K562 (cell line): ENCODE results near the gene KRTAP22-1. TPM values are rescaled to one million over a fixed set of nuclear protein-coding genes. Genes with fewer than 3 reads are reported as not detected.

ENCODE experiments used
- ATAC-seq: fragments of 200-7000 bp; cut with Tn5 transposase; 3 replicates; pipeline ENCODE4 v1.9.1; 2020; ENCODE audit warnings: moderate library complexity
- BruUV-seq: library from RNA; stranded (reverse); fragments of 400-500 nt; replicated peaks from 2 replicates; lab custom pipeline; 2021; lab: Mats Ljungman, UMichigan
- CTCF ChIA-PET: fragments of 300-600 bp; formaldehyde crosslinking; extraction: SDS; loops from one replicate; lab custom pipeline; 2021; ENCODE audit warnings: low intra/inter-chr PET ratio; lab: Yijun Ruan, JAX
- POLR2A ChIA-PET: fragments of 300-600, 350-650 bp; sonication (Branson Sonifier 250); formaldehyde crosslinking; extraction: SDS; loops from one replicate; lab custom pipeline; 2021; ENCODE audit warnings: antibody characterized with exemption, inconsistent platforms; lab: Yijun Ruan, JAX
- DNase-seq, 4 experiments: peaks; one replicate each; pipeline versions ENCODE4 v3.0.0 to v3.0.0-alpha.2; 2011 to 2018; ENCODE audit warnings: low spot score in 3 of 4, mixed read lengths in 3 of 4; ENCODE audit errors: extremely low read depth in 1 of 4
- FAIRE-seq: peaks from 2 replicates; lab custom pipeline; 2011; peaks lifted over from hg19 to GRCh38; lab: Jason Lieb, UNC
- H2AFZ ChIP-seq: 2 replicates; pipeline ENCODE4 v1.6.0; 2011; ENCODE audit warnings: low read depth, low read length, control low read depth, inconsistent platforms
- H3K27ac ChIP-seq: fragments of 200-600 bp; 3 replicates; pipeline ENCODE4 v1.8.0; 2011; ENCODE audit warnings: low read depth, mild to moderate bottlenecking, control low read depth, inconsistent platforms, low read length, moderate library complexity, mixed read lengths; ENCODE audit errors: extremely low read depth
- H3K27me3 ChIP-seq, 2 experiments: fragments of 300-600 bp in 1 of 2; 2 replicates in 1 of 2; 3 replicates in 1 of 2; pipeline versions ENCODE4 v1.6.0 to v1.8.0; 2011; ENCODE audit warnings: inconsistent platforms in 2 of 2, low read length in 2 of 2, mild to moderate bottlenecking in 1 of 2, mixed read lengths in 1 of 2, moderate library complexity in 1 of 2; ENCODE audit not compliant: control insufficient read depth in 2 of 2, insufficient read depth in 2 of 2
- H3K36me3 ChIP-seq: fragments of 300-600 bp; 3 replicates; pipeline ENCODE4 v1.8.0; 2011; ENCODE audit warnings: mild to moderate bottlenecking, low read length, inconsistent platforms; ENCODE audit not compliant: control insufficient read depth, insufficient read depth
- H3K4me1 ChIP-seq, 2 experiments: fragments of 200-600 bp in 1 of 2; replicated peaks in 1 of 2; 2 replicates in 1 of 2; 3 replicates in 1 of 2; pipeline versions ENCODE4 v1.5.1 to v1.8.0; 2011; ENCODE audit warnings: inconsistent platforms in 2 of 2, low read length in 2 of 2, mild to moderate bottlenecking in 1 of 2, mixed read lengths in 1 of 2, moderate library complexity in 1 of 2; ENCODE audit not compliant: control insufficient read depth in 2 of 2, insufficient read depth in 2 of 2
- H3K4me2 ChIP-seq: 2 replicates; pipeline ENCODE4 v1.6.1; 2011; ENCODE audit warnings: low read length, control low read depth, inconsistent platforms, mixed read lengths; ENCODE audit not compliant: insufficient read depth
- H3K4me3 ChIP-seq: fragments of 200-600 bp; sonication (generic), shearing (Covaris generic); 2 replicates; pipeline ENCODE4 v1.5.1; 2016; ENCODE audit warnings: control low read depth, inconsistent platforms
- H3K79me2 ChIP-seq: fragments of 200-600 bp; 3 replicates; pipeline ENCODE4 v1.8.0; 2011; ENCODE audit warnings: low read length, inconsistent platforms; ENCODE audit not compliant: control insufficient read depth, insufficient read depth
- H3K9ac ChIP-seq, 2 experiments: 2 replicates each; pipeline versions ENCODE4 v1.6.0 to v1.6.1; 2011; ENCODE audit warnings: low read depth in 2 of 2, low read length in 2 of 2, control low read depth in 1 of 2, inconsistent platforms in 1 of 2, mild to moderate bottlenecking in 1 of 2, mixed read lengths in 1 of 2; ENCODE audit not compliant: insufficient read depth in 1 of 2
- H3K9me1 ChIP-seq: one replicate; pipeline ENCODE4 v1.6.0; 2011; ENCODE audit warnings: inconsistent platforms, mild to moderate bottlenecking, low read length, moderate library complexity; ENCODE audit not compliant: control insufficient read depth, insufficient read depth
- H3K9me3 ChIP-seq: replicated peaks from 2 replicates; pipeline ENCODE4 v1.5.1; 2011; ENCODE audit warnings: low read depth, low read length, inconsistent platforms; ENCODE audit not compliant: control insufficient read depth, insufficient read depth
- H4K20me1 ChIP-seq: replicated peaks from 2 replicates; pipeline ENCODE4 v1.6.1; 2011; ENCODE audit warnings: low read length, inconsistent platforms, mixed read lengths; ENCODE audit not compliant: control insufficient read depth, insufficient read depth
- BDP1 ChIP-seq: IDR thresholded peaks from 3 replicates; pipeline ENCODE4 v1.6.1; 2011; ENCODE audit not compliant: insufficient read length, insufficient read depth
- E2F5 ChIP-seq: sonication (generic); formaldehyde crosslinking; IDR thresholded peaks from 2 replicates; pipeline ENCODE4 v1.8.0; 2022; ENCODE audit warnings: mild to moderate bottlenecking, missing genetic modification reagents
- NR2C1 ChIP-seq, 2 experiments: fragments of 450-650 bp; IDR thresholded peaks; 2 replicates each; pipeline ENCODE4 v1.6.1; 2017; ENCODE audit warnings: mild to moderate bottlenecking in 2 of 2, antibody characterized with exemption in 1 of 2, inconsistent platforms in 1 of 2, missing compliant biosample characterization in 1 of 2, missing genetic modification characterization in 1 of 2
- POU5F1 ChIP-seq: fragments of 150-350 bp; IDR thresholded peaks from 2 replicates; pipeline ENCODE4 v1.6.1; 2014; ENCODE audit warnings: borderline replicate concordance, low read length, low read depth, mild to moderate bottlenecking; ENCODE audit not compliant: partially characterized antibody
- RBM15 ChIP-seq: fragments of 200-400 bp; formaldehyde crosslinking; IDR thresholded peaks from 2 replicates; pipeline ENCODE4 v1.6.1; 2018; ENCODE audit warnings: mild to moderate bottlenecking, low read length, moderate library complexity; ENCODE audit not compliant: insufficient read depth
- RCOR1 ChIP-seq, 2 experiments: IDR thresholded peaks; 2 replicates each; pipeline ENCODE4 v1.6.1; 2012; ENCODE audit warnings: low read depth in 2 of 2, low read length in 2 of 2, borderline replicate concordance in 1 of 2, improper control_type of control experiment in 1 of 2
- ZFP30 ChIP-seq: fragments of 250-450 bp; sonication (Bioruptor Pico); IDR thresholded peaks from 2 replicates; pipeline ENCODE4 v1.8.0; 2022; ENCODE audit warnings: moderate library complexity, mild to moderate bottlenecking, inconsistent platforms, borderline replicate concordance
- ZNF699 ChIP-seq: fragments of 250-450 bp; sonication (Bioruptor Pico); IDR thresholded peaks from 2 replicates; pipeline ENCODE4 v1.8.0; 2021; ENCODE audit warnings: mild to moderate bottlenecking, moderate library complexity; ENCODE audit not compliant: insufficient replicate concordance
- WGBS: fragments of 100-300 bp; shearing (Covaris generic); methylation state at CpG from one replicate; pipeline ENCODE4 v1.1.6; 2016; ENCODE audit warnings: low coverage, mixed read lengths; ENCODE audit not compliant: insufficient coverage; ENCODE audit errors: missing lambda C conversion rate; 5-methylcytosine and 5-hydroxymethylcytosine counted together
- in situ Hi-C: fragments of 300-500 bp; cut with MboI; formaldehyde crosslinking; loops from 4 replicates; pipeline ENCODE4 v1.15.0; 2018; ENCODE audit warnings: inconsistent platforms, mixed read lengths
- intact Hi-C: fragments of 100-400 bp; cut with micrococcal nuclease; formaldehyde crosslinking; loops from 2 replicates; pipeline ENCODE4 v1.14.2; 2022
- polyA plus RNA-seq, 8 experiments: library from polyadenylated mRNA; depleted of rRNA in 4 of 8; stranded (reverse) in 5 of 8; unstranded in 3 of 8; fragments of >200 nt; fragmentation: Nextera tagmentation in 2 of 8; fragmentation: Illumina TruSeq in 1 of 8; extraction: Ambion mirVana in 2 of 8; extraction: Trizol in 1 of 8; gene quantifications; 2 replicates each; pipeline versions ENCODE4 v1.2.1 to v1.2.3, GENCODE V29; 2011 to 2014; ENCODE audit warnings: inconsistent platforms in 1 of 8, missing spikeins in 1 of 8
- total RNA-seq, 7 experiments: library from RNA; depleted of rRNA in 6 of 7; stranded (reverse); fragments of >200 nt in 6 of 7; fragmentation: Illumina TruSeq in 2 of 7; extraction: Trizol in 2 of 7; gene quantifications; 2 replicates each; pipeline versions ENCODE4 v1.2.1 to v1.2.3, GENCODE V29; 2011 to 2021; ENCODE audit warnings: low replicate concordance in 1 of 7

Gene KRTAP22-1
- total and polyA plus RNA-seq, 9 of the 15 experiments (the other 6 are each of a cell fraction or from before 2014, with no cell fraction given): not detected

- DNase-seq (no peak), FAIRE-seq (no peak), ATAC-seq (no peak)
- H3K36me3 ChIP-seq: no peaks in the 10 kb centered on the region
- no peaks in the 10 kb centered on the region for H4K20me1 ChIP-seq
- no peak overlapping the region for H3K27ac ChIP-seq
- no peak overlapping the region for H2AFZ ChIP-seq
- in situ Hi-C loops (no loop called here), intact Hi-C loops (no loop called here)
- no peaks in the 10 kb centered on the region for H3K4me1 ChIP-seq
- ChIA-PET POLR2A (no interaction called here), CTCF (no interaction called here)
- no peak overlapping the region for H3K4me3 ChIP-seq
- H3K27me3 ChIP-seq: no peaks in the 10 kb centered on the region
- no peaks in the 10 kb centered on the region for H3K79me2 ChIP-seq
- no TSS peak for BruUV-seq
- TF ChIP-seq RCOR1 (IDR thresholded peaks at IDR 0.05; ENCODE audit: borderline replicate concordance in 1 of 2, low read depth in 2 of 2, low read length in 2 of 2) (no peak), ZNF699 (CRISPR knock-in tag) (no peak), BDP1 (no peak), NR2C1 (IDR thresholded peaks at IDR 0.05) (no peak), NR2C1 (tag; IDR thresholded peaks at IDR 0.05) (no peak)
- peaks cover 5% of the 10 kb centered on the region; the same call in 1 of the 2 replicates for H3K9me3 ChIP-seq
- no peak overlapping the region for H3K4me2 ChIP-seq
- H3K9me1 ChIP-seq: no peaks in the 10 kb centered on the region
- H3K9ac ChIP-seq: no peak overlapping the region
Observed at GRCh38 chr21:30615199-30615598, 14.3 kb downstream of the KRTAP22-1 start.

GRCh38 chr21:30616125-30616524 is 15.2 kb downstream of the KRTAP22-1 start, which contains the start of gene KRTAP20-1:
TSS of gene KRTAP20-1 (plus strand) at chr21:30616425. CDS start at chr21:30616455, 30 bp downstream.
- DNase-seq (no peak), ATAC-seq (no peak), FAIRE-seq (no peak)
- H3K4me2 ChIP-seq: no peak within 1 kb of the TSS
- no peak within 1 kb of the TSS for H3K4me3 ChIP-seq
- no peak within 1 kb of the TSS for H3K27ac ChIP-seq
- no peaks in the 10 kb centered on the region for H3K4me1 ChIP-seq
- H3K27me3 ChIP-seq: no peaks in the 10 kb centered on the region
- no peaks in the 10 kb centered on the region for H3K36me3 ChIP-seq
- TF ChIP-seq RBM15 (no peak), POU5F1 (no peak), E2F5 (no peak), ZFP30 (CRISPR knock-in tag) (no peak)
- 2% methylated on average over 2 of the region's 2 CpGs for WGBS
- CTCF ChIA-PET: no interaction called here
- no peak within 1 kb of the TSS for H3K9ac ChIP-seq
- no peaks in the 10 kb centered on the region for H3K79me2 ChIP-seq
- in situ Hi-C loops: no loop called here
- POLR2A ChIA-PET: no interaction called here
- peaks cover 5% of the 10 kb centered on the region; the same call in 1 of the 2 replicates for H3K9me3 ChIP-seq
- H2AFZ ChIP-seq: no peak within 1 kb of the TSS
- intact Hi-C loops: no loop called here
- no peaks in the 10 kb centered on the region for H3K9me1 ChIP-seq
- H4K20me1 ChIP-seq: no peaks in the 10 kb centered on the region
- no TSS peak for BruUV-seq
